K562 (cell line): ENCODE results near the gene UVRAG.

ENCODE experiments used
- HDAC1 ChIP-seq, 2 experiments: fragments of 450-650 bp; IDR thresholded peaks; 2 replicates each; pipeline ENCODE4 v1.6.1; 2016 to 2017; ENCODE audit warnings: inconsistent platforms in 1 of 2, mild to moderate bottlenecking in 1 of 2, moderate library complexity in 1 of 2
- HDAC3 ChIP-seq: fragments of 450-650 bp; IDR thresholded peaks from 2 replicates; pipeline ENCODE4 v1.6.1; 2018; ENCODE audit warnings: borderline replicate concordance, mild to moderate bottlenecking, moderate library complexity; ENCODE audit not compliant: partially characterized antibody
- SMARCE1 ChIP-seq: fragments of 450-650 bp; IDR thresholded peaks from 2 replicates; pipeline ENCODE4 v1.7.1; 2016; ENCODE audit warnings: mild to moderate bottlenecking
- TF ChIP-seq, protein P1 (sequence below), 3 experiments: IDR thresholded peaks in 2 of 3; conservative IDR thresholded peaks in 1 of 3; 2 replicates each; pipeline ENCODE4 v1.5.1; 2011 to 2012; ENCODE audit warnings: low read length in 3 of 3, mild to moderate bottlenecking in 3 of 3, control low read depth in 2 of 3, improper control_type of control experiment in 1 of 3, inconsistent platforms in 1 of 3, low read depth in 1 of 3, mixed read lengths in 1 of 3, moderate library complexity in 1 of 3; ENCODE audit not compliant: insufficient read depth in 2 of 3

DNA sequence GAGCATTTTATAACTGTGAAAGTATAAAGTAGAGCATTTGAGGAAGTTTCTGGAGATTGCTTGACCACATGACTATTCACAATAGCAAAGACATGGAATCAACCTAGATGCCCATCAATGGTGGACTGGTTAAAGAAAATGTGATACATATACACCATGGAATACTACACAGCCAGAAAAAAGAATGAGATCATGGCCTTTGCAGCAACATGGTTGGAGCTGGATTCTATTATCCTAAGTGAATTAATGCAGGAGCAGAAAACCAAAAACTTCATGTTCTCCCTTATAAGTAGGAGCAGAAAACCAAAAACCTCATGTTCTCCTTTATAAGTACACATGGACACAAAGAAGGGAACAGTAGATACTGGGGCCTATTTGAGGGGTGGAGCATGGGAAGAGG is 30.3 kb downstream of the UVRAG start:
- no peak for TF ChIP-seq SMARCE1
- no peak for TF ChIP-seq HDAC1 (IDR thresholded peaks at IDR 0.05)
- TF ChIP-seq, protein P1, sequence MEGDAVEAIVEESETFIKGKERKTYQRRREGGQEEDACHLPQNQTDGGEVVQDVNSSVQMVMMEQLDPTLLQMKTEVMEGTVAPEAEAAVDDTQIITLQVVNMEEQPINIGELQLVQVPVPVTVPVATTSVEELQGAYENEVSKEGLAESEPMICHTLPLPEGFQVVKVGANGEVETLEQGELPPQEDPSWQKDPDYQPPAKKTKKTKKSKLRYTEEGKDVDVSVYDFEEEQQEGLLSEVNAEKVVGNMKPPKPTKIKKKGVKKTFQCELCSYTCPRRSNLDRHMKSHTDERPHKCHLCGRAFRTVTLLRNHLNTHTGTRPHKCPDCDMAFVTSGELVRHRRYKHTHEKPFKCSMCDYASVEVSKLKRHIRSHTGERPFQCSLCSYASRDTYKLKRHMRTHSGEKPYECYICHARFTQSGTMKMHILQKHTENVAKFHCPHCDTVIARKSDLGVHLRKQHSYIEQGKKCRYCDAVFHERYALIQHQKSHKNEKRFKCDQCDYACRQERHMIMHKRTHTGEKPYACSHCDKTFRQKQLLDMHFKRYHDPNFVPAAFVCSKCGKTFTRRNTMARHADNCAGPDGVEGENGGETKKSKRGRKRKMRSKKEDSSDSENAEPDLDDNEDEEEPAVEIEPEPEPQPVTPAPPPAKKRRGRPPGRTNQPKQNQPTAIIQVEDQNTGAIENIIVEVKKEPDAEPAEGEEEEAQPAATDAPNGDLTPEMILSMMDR (IDR thresholded peaks at IDR 0.05 in 2 of 3, conservative IDR thresholded peaks at IDR 0.05 in 1 of 3; ENCODE audit: insufficient read depth in 2 of 3, low read depth in 1 of 3, low read length in 3 of 3), result no peak
- no peak for TF ChIP-seq HDAC3
